Stomach smooth muscle (tissue), 2 donors: ENCODE measurements around the gene SMYD3.
"Not testable (repeated sequence)": the region's sequence is repeated elsewhere in the genome, so short reads cannot be mapped to it uniquely, and the experiment has no call there.

Experiments
- H3K27ac ChIP-seq: one replicate; pipeline ENCODE4 v1.7.0; 2013; ENCODE audit warnings: mild to moderate bottlenecking, low read length, inconsistent platforms
- H3K27me3 ChIP-seq, 2 donors: one replicate each; pipeline ENCODE4 v1.7.0; 2013; ENCODE audit warnings: low read length in 2 of 2; ENCODE audit not compliant: insufficient read depth in 2 of 2, control insufficient read depth in 1 of 2
- H3K36me3 ChIP-seq, 2 donors: one replicate each; pipeline ENCODE4 v1.7.0; 2013; ENCODE audit warnings: low read length in 2 of 2; ENCODE audit not compliant: control insufficient read depth in 2 of 2, insufficient read depth in 2 of 2
- H3K4me1 ChIP-seq: one replicate; pipeline ENCODE4 v1.7.0; 2013; ENCODE audit warnings: low read length; ENCODE audit not compliant: control insufficient read depth, insufficient read depth
- H3K4me3 ChIP-seq, 2 donors: one replicate each; pipeline ENCODE4 v1.7.0; 2013; ENCODE audit warnings: low read length in 2 of 2
- H3K9ac ChIP-seq, 2 donors: one replicate each; pipeline ENCODE4 v1.7.0; 2013; ENCODE audit warnings: low read length in 2 of 2, mild to moderate bottlenecking in 1 of 2
- H3K9me3 ChIP-seq, 2 donors: one replicate each; pipeline ENCODE4 v1.7.0; 2013; ENCODE audit warnings: low read length in 2 of 2; ENCODE audit not compliant: control insufficient read depth in 2 of 2
- donor health status: healthy.
- donor health status: Pancreatic carcinoma.

SMYD3 gene

DNA sequence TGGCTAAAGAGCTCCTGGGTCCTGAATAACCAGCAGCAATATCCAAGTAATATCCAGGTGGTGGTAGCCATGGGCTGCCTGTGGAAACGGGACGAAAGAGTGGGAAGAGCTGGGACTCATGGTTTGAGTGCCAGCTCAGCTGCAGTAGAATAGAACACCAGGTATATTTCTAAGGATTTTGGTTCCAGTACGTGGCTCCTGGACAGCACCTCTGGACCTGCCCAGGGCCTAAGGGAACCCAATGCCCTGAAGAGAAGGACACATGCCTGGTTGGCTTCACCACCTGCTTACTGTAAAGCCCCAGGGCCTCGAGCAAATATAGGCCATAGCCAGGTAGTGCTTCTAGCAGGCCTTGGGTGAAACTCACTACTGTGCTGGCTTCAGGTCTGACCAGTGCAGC lies 785.6 kb downstream of the SMYD3 start:
- Histone ChIP-seq H3K27ac (no peak overlapping the region), H3K27me3 (no peaks in the 10 kb centered on the region), H3K4me3 (no peak overlapping the region), H3K36me3 (no peaks in the 10 kb centered on the region), H3K9me3 (no peaks in the 10 kb centered on the region), H3K4me1 (no peaks in the 10 kb centered on the region), H3K9ac (no peak overlapping the region)

DNA sequence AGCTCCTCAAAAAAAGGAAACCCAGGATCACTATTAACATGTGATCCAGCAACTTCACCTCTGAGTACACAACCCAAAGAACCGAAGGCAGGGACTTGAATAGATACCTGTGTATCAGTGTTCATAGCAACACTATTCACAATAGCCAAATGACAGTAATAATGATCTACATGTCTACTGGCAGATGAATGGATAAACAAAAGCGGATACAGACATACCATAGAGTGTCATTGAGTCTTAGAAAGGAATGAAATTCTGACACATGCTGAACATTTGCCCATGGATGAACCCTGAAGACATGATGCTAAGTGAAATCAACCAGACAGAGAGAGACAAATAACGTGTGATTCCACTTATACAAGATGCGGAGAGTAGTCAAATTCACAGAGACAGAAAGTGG lies 788.1 kb downstream of the SMYD3 start:
- no peak overlapping the region for H3K9ac ChIP-seq
- no peaks in the 10 kb centered on the region for H3K27me3 ChIP-seq
- H3K27ac ChIP-seq, result no peak overlapping the region
- H3K4me1 ChIP-seq, result no peaks in the 10 kb centered on the region
- no peak overlapping the region for H3K4me3 ChIP-seq
- no peaks in the 10 kb centered on the region for H3K9me3 ChIP-seq
- H3K36me3 ChIP-seq, result no peaks in the 10 kb centered on the region

DNA sequence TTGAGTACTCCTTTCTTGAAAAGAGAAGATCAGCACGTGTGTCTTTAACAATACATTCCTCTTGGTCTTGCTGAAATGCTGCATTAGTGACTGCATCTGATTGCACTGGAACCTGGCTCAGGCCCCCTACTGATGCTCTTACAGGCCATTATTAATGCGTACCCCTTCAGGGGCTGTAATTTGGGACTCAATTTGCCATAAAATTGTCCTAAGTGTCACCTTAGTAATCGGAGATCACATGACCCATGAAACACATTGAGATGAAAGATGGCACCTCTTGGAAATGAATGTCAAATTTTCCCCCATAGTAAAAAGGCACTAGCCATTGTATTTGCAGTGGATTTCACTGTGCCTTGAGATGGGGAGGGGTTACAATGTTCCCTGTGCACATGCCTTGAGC lies 789.0 kb downstream of the SMYD3 start:
- Histone ChIP-seq H3K4me3 (no peak overlapping the region), H3K9ac (no peak overlapping the region), H3K27ac (no peak overlapping the region)

DNA sequence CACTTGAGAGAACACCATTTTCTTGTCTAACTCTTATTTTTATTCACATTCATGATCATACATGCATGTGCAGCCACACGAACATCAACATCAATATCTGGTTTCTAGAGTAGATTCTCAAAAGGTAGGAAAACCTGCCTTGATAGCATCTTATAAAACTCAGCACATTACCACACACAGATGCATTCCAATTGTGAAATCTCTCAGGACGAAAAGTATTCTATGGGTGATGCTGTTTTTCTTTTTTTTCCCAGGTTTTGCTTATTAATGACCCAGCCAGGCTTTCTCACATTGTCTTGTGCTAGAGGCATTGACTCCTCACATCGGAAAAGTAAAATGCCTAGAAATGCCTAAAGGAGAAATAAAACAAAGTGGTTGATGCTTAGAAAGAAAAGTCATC lies 789.5 kb downstream of the SMYD3 start:
- no peaks in the 10 kb centered on the region for H3K4me1 ChIP-seq
- H3K9me3 ChIP-seq, result no peaks in the 10 kb centered on the region
- no peaks in the 10 kb centered on the region for H3K27me3 ChIP-seq
- H3K27ac ChIP-seq, result no peak overlapping the region
- no peak overlapping the region for H3K9ac ChIP-seq
- no peak overlapping the region for H3K4me3 ChIP-seq
- no peaks in the 10 kb centered on the region for H3K36me3 ChIP-seq

More for the DNA sequence above, 789.0 kb downstream of the SMYD3 start:
- no peaks in the 10 kb centered on the region for H3K9me3 ChIP-seq
- H3K36me3 ChIP-seq, result no peaks in the 10 kb centered on the region
- H3K4me1 ChIP-seq, result no peaks in the 10 kb centered on the region
- no peaks in the 10 kb centered on the region for H3K27me3 ChIP-seq

DNA sequence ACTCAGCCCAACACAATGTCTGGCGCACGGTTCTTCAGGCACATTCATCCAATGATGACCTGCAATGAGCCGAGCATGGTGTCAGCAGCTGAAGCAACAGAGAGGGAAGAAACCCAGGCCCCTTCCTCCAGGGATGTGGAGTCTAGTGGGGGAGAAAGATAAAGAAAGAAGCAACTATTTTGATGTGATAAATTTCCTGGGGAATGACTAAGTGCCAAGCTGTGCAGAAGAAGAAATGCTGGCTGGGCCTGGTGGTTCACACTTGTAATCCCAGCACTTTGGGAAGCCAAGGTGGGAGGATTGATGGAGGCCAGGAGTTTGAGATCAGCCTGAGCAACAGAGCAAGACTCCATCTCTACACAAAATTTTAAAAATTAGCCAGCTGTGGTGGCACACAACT lies 790.5 kb downstream of the SMYD3 start:
- no peaks in the 10 kb centered on the region for H3K36me3 ChIP-seq
- no peaks in the 10 kb centered on the region for H3K9me3 ChIP-seq
- H3K4me3 ChIP-seq, result no peak overlapping the region
- no peaks in the 10 kb centered on the region for H3K4me1 ChIP-seq
- H3K27ac ChIP-seq, result no peak overlapping the region
- H3K27me3 ChIP-seq, result no peaks in the 10 kb centered on the region
- no peak overlapping the region for H3K9ac ChIP-seq

DNA sequence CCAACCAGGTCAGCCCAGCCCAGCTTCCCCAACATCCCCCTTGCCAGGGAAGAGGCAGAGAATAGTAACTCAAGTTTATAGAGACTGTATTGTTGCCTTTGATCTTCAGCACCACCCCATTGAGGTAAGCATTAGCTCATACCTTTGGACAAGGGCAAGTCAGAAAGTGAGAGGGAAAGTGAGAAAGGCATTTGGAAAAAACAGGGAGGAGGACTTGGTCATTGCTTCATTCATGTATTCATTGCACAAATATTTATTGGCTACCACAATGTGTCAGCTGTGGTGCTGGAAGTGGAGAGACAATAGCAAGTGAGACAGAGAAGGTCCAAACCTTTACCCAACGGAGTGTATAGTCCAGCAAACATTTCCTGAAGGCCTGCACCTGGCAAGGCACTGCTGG lies 791.1 kb downstream of the SMYD3 start:
- Histone ChIP-seq H3K27ac (no peak overlapping the region), H3K27me3 (no peaks in the 10 kb centered on the region), H3K4me3 (no peak overlapping the region), H3K4me1 (no peaks in the 10 kb centered on the region), H3K9me3 (no peaks in the 10 kb centered on the region), H3K9ac (no peak overlapping the region), H3K36me3 (no peaks in the 10 kb centered on the region)

DNA sequence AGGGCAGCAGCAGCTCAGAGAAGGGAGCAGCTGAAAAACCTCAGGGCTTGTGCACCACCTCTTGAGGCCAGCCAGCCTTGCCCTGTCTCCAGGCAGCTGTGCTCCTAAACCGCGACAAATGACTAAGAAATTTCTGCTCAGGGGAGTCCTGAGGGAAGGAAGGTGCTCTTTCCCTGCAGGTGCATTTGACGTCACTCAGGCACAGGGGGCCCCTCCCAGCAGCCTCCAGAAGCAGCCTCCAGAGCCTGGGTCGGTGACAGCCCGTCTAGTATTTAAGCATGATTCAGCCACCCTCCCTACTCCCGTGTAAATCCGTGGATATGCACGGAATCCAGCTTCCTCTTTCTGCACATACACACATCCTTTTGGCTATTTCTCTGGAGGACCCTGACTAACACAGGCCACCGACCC lies 791.8 kb downstream of the SMYD3 start:
- no peak overlapping the region for H3K9ac ChIP-seq
- H3K4me3 ChIP-seq, result no peak overlapping the region
- H3K9me3 ChIP-seq, result no peaks in the 10 kb centered on the region
- no peaks in the 10 kb centered on the region for H3K27me3 ChIP-seq
- no peak overlapping the region for H3K27ac ChIP-seq
- H3K36me3 ChIP-seq, result no peaks in the 10 kb centered on the region
- no peaks in the 10 kb centered on the region for H3K4me1 ChIP-seq

DNA sequence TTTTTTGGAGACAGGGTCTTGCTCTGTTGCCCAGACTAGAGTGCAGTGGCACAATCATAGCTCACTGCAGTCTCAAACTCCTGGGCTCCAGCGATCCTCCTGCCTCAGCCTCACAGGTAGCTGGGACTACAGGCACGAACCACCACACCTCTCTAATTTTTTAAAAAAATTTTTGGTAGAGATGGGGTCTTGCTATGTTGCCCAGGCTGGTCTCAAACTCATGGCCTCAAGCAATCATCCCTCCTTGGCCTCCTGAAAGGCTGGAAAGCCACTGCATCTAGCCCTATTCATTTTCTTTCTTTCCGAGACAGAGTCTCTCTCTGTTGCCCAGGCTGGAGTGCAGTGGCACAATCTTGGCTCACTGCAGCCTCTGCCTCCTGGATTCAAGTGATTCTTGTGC lies 793.1 kb downstream of the SMYD3 start:
- H3K9me3 ChIP-seq, H3K9ac ChIP-seq, H3K4me1 ChIP-seq, H3K4me3 ChIP-seq, H3K36me3 ChIP-seq, H3K27me3 ChIP-seq, H3K27ac ChIP-seq: not testable (repeated sequence)

DNA sequence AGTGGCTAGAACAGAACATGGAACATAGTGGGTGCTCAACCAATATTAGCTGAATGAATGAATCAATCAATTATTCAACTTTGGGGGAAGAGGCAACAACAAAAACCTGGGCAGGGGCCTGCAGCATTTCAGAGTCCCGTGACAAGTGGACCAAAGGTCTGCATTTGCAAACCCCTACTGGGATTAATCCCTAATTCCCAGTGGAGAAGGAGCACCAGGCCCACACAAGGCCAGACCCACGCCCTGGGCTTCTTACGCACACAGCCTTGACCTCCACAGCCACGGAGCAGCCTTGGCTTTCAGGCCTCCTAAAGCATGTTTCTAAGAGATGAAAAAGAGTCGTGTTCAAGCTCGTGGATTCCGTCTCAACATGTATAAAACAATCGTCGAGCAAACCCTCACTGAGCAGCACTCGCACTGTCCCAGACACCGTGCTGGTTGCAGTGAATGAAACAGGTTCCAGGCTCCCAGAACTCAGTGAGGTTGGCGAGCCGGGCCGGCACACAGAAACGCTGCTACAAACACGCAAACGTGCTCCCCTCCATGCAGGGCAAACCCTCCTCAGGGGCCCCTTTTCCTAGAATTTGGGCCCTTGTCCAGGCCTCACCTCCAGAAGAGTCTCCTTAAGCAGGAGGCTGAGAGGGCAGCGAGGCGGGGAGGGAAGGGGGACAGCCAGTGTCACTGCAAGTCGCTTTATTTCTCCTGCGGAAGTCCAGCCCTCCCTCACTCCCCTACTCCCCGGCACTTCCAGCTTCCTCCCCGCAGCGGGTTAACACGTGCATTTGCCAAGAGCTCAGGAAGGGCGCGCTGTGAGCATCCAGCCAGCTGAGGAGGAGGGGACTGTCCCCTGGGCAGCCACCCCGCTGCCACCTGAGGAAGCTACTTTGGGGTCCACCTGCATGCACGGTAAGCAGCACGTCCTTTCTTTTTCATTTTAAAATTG lies 795.8 kb downstream of the SMYD3 start:
- H3K9ac ChIP-seq, result no peak overlapping the region
- no peaks in the 10 kb centered on the region for H3K36me3 ChIP-seq
- no peaks in the 10 kb centered on the region for H3K4me1 ChIP-seq
- H3K4me3 ChIP-seq, result no peak overlapping the region
- H3K27me3 ChIP-seq, result no peaks in the 10 kb centered on the region
- no peaks in the 10 kb centered on the region for H3K9me3 ChIP-seq
- H3K27ac ChIP-seq, result no peak overlapping the region

DNA sequence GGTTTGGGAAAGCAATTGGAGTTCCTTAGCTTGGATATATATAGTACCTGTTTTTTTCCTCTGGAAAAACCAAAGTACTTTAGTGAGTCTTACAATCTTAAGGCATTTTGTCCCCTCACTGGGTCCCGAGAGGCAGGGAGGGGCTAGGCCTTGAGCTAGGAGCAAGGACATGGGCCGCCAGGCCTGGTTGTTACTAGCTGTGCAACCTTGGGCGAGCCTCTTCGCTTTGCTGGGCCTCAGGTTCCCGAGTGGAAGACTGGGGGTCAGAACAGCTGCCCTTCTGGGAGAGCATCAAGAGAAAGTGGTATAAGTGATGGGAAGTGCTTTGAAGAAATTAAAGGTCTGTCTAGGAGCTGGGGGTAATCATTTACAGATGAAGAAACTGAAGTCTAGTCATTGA lies 799.1 kb downstream of the SMYD3 start:
- Histone ChIP-seq H3K36me3 (no peaks in the 10 kb centered on the region), H3K27ac (no peak overlapping the region), H3K9me3 (no peaks in the 10 kb centered on the region), H3K9ac (no peak overlapping the region), H3K4me1 (no peaks in the 10 kb centered on the region), H3K4me3 (no peak overlapping the region), H3K27me3 (no peaks in the 10 kb centered on the region)

DNA sequence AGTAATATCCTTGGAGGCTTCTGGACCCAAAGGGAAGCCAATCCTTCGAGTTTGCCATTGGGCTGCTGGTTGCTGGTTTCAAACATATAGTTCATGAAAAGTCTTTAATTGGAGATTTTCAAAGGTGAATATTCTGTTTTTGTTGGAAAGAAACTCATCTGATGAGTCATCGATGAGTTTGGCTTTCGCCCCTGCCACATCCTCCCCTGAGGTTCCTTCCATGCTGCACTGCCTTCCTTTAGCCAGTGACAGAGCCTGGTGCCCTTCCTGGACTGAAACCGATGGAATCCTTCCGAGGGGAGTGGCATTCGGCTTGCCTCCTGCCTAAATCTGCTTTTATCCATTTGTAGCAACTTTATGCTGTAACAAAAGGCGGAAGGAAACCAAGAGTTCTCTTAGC lies 802.3 kb downstream of the SMYD3 start:
- no peak overlapping the region for H3K9ac ChIP-seq
- no peak overlapping the region for H3K27ac ChIP-seq
- no peaks in the 10 kb centered on the region for H3K36me3 ChIP-seq
- H3K4me1 ChIP-seq, result no peaks in the 10 kb centered on the region
- no peak overlapping the region for H3K4me3 ChIP-seq
- no peaks in the 10 kb centered on the region for H3K9me3 ChIP-seq
- no peaks in the 10 kb centered on the region for H3K27me3 ChIP-seq
